GM18505 (cell line): ENCODE data around the gene JPH2.
"Not testable (repeated sequence)": the region's sequence is repeated elsewhere in the genome, so short reads cannot be mapped to it uniquely, and the experiment has no call there.

Source experiments
- ATAC-seq: cut with Tn5 transposase; IDR thresholded peaks from one replicate; pipeline ENCODE4 v1.9.1; 2021; ENCODE audit not compliant: unreplicated experiment
- POLR2A ChIP-seq: IDR thresholded peaks from 4 replicates; pipeline ENCODE4 v1.6.1; 2011; ENCODE audit warnings: borderline replicate concordance; ENCODE audit not compliant: insufficient read depth, insufficient read length; ENCODE audit errors: extremely low read depth

Gene JPH2

DNA sequence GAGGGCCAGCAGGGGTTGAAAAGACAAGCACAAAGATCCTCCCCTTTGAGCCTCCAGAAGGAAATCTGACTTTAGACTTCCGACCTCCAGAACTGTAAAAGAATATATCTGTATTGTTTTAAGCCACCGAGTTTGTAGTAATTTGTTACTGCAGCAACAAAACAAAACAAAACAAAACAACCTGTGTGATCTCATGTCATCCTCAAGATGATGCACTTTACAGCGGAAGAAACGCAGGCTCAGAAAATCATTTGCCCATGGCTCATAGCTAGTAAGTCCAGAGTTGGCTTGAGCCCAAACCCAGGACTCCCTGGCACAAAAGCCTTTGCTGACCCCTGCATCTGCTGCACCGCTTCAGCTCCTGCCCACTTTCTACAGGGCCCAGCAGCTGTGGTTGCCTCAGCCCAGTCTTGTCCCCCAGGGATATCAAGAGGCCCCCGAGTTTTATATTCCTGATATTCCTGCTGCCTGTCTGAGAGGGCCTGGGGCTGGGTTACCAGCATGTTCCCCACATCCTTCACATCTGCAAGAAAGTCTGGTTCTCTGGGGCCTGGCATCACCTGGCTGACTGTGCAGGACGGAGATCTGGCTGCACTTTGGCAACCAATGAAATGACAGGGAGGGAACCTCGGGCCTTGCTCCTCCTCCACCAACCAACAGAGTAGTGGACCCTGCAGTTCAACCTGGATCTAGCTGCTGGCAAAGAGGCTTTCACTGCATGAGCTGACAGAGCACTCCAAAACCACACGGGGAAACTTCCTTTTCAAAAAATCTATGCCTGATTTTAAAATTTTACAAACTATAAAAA is 56.9 kb downstream of the JPH2 start:
- no peak for ATAC-seq
- no peak for TF ChIP-seq POLR2A

DNA sequence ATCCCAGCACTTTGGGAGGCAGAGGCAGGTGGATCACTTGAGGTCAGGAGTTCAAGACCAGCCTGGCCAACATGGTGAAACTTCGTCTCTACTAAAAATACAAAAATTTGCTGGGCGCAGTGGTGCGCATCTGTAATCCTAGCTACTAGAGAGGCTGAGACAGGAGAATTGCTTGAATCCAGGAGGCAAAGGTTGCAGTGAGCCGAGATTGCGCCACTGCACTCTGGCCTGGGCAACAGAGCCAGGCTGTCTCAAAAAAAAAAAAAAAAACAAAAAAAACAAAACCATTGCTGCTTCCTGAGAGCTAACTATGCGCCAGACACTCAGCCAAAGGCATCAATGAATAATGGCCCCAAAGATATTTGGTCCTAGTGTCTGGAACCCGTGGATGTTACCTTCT is 57.7 kb downstream of the JPH2 start:
- ATAC-seq: not testable (repeated sequence)

DNA sequence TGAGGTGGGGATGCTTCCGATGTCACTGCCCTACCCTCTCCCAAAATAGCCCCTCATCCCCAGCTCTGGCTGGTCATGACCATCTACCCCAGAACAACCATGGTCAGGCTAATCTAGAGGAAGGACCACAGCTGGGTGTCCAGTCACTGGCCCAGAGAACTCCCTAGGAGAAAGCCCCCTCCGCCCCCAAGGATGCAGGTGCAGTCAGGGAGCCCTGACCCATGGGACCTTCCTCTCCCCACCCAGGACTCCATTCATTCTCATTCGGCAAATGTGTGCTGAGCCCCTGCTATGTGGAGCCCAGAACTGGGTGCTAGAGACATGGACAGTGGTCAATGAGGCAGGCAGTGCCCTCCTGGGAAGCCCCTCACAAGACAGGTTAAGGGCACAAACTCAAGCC is 60.5 kb downstream of the JPH2 start:
- no peak for ATAC-seq
- no peak for TF ChIP-seq POLR2A

GRCh38 chr20:44125332-44126127 is 61.5 kb downstream of the JPH2 start:
- TF ChIP-seq POLR2A: no peak
- no peak for ATAC-seq

GRCh38 chr20:44123874-44124535 is 63.0 kb downstream of the JPH2 start:
- ATAC-seq: no peak
- TF ChIP-seq POLR2A: no peak

- no peak for ATAC-seq
- TF ChIP-seq POLR2A: no peak
These were observed 63.7 kb downstream of the JPH2 start for GRCh38 chr20:44123251-44123650.

GRCh38 chr20:44120676-44121425 is 66.1 kb downstream of the JPH2 start:
- TF ChIP-seq POLR2A: no peak

DNA sequence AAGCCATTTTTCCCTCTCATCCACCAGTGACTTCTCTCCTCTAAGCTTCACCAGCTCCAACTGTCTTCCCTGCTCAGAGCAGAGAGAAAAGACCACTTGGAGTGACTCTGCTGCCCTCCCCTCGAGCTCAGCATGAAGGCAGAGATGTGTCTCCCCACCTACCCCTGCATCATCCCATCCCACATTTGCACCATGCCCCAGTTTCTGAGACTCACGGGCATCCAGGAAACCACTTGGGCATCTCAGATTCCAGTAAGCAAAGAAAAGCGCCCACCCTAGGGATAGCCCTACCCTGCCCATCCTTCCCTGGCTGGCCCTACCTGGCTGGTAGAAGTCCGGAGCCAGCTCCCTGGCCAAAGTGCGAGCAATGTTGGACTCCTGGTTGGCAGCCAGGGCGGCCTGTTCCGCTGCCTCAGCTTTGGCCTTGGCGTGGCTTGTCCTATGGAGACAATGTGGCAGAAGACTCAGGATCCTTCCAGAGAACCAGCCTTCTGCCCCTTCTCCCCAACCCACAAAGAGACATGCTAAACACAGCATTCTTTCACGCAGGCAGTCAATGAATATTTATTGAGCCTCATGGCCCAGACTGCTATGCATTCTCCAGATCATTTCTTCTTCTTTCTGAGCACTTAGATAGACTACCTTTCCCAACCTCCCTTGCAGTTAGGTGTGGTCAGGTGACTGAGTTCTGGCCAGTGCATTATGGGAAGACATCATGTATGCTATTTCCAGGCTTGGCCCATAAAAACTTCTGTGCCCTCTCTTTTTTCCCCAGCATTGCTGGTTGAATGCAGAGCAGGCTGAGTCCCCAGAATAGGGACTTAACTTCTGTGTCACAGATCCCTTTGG is 68.6 kb downstream of the JPH2 start:
- ATAC-seq: no peak

More at GRCh38 chr20:44120676-44121425, 66.1 kb downstream of the JPH2 start:
- no peak for ATAC-seq

GRCh38 chr20:44117296-44118184 is 69.4 kb downstream of the JPH2 start:
- TF ChIP-seq POLR2A: no peak

More for the DNA sequence above, 68.6 kb downstream of the JPH2 start:
- TF ChIP-seq POLR2A: no peak

DNA sequence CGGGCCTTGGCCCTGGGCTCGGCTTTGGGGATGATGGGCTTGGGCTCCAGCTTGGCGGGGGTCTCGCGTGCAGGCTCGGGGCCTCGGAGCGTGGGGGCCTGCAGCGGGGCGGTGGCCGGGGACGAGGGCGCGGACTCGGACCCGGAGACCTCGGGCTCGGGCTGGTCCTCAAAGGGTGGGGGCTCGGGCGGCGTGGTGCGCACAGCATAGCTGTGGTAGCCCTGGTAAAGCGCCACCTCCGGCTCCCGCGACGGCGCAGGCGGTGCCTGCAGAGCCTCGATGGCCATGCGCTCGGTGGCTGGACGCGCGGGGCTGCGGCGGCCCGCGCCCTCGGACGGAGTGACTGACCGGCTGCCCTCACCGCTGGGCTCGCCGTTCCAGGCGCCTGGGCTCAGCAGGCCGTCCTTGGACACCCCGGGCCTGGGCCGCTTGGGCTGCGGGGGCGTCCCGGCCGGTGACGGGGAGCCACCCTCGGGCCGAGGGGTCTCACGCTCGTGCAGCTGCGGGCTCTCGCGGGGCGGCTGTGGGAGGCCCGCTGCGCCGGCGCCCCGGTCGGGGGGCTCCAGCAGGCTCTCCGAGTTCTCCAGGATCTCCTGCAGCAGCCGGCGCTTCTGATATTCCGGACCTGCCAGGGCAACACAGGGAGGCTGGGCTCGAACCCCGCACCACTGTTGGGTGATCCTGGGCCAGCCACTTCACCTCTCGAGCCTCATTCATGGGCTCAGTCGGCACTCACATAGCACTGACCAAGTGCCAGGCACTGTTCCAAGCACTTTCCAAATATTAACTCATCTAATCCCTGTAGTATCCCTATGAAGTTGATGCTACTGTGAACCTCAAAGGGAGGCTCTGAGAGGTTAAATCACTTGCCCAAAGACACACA is 71.0 kb downstream of the JPH2 start:
- no peak for ATAC-seq
- no peak for TF ChIP-seq POLR2A

More at GRCh38 chr20:44117296-44118184, 69.4 kb downstream of the JPH2 start:
- no peak for ATAC-seq

DNA sequence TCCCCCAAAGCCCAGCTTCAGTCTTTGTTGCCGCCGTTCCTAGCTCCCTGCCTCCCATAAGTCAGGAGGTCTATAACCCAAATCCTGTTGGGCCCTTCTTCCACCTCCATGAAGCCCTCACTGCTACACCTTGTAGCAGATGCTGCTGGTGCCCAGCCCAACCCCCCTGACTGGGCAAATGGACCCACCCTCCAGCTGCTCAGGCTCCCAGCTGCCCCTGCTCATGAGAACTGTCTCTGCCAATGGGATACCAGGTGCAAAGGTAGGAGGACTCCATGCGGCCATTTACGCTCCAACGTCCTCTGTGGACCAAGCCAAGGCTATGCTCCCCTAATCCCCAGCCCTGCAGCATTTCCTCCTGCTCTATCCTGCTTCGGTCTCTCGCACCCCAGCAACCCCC is 71.8 kb downstream of the JPH2 start:
- no peak for ATAC-seq
- no peak for TF ChIP-seq POLR2A
